Hepatic stellate cell (primary cell): ENCODE data around the gene TEKT5.

ENCODE experiments used
- DNase-seq: peaks from one replicate; pipeline ENCODE4 v3.0.0; 2011; ENCODE audit warnings: low spot score

TEKT5 gene

DNA sequence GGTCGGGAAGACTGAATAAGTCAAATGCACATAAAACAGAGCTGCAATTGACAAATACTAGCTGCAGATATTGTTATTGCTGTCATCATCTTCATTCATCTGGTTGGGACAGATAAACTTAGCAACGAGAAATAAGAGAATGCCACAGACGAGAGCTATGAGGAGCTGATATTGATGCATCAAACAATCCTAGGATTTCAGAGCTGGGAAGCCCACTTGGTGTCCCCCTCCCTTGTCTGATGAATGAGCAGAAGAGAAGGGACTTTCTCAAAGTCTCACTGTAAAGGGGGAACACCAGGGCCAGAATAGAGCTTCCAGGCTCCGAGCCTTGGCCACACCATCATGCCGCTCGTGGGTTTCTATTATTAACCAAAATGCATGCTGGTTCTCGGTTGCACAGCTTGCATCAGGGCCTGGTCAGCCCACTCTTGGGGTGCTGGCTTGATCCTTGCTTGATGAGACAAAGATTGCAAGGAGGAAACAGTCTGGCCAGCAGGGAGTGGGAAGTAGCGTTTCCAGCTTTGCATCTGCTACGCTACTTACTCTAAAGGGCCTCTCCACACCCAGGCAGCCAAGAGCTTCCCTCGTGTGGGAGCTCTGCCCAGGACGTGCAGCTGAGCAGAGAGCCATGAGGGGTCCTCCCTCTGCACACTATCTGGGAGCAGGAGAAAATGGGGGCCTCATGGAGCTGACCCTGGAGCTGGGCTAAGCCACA, 85.9 kb downstream of the TEKT5 start:
- no peak for DNase-seq

DNA sequence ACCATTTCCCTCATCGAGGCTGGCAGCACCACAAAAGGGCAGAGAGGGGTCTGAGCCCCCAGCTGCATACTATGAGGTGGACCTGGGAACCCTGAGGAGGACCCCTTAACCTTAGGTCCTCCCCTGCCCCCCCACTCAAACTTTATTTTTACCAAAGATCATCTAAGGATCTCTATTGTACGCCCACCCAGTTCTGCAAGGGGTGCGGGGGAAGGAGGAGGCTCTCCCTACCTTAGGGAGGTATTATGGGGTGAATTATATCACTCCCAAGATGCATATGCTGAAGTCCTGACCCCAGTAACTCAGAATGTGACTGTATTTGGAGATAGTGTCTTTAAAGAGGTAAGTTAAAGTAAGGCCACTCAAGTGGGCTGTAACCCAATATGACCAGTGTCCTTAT, 87.6 kb downstream of the TEKT5 start:
- no peak for DNase-seq

DNA sequence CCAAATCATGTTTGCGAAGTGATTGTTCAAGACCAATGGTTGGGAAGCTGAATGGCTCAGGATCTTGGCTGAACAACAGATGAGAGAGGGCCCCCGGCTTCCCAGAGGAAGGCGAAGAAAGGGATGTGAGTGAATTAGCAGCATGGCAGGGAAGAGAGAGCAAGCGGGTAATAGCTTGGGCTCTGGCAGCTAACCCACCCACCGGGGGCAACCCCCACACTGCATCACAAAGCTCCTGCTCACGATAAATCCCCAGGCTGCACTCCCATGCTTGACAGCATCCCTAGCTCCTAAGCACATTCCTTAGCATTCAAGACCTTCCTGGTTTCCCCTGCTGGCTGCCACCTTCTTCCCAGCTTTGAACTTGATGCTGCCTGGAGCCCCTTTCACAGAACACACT, 88.1 kb downstream of the TEKT5 start:
- no peak for DNase-seq

DNA sequence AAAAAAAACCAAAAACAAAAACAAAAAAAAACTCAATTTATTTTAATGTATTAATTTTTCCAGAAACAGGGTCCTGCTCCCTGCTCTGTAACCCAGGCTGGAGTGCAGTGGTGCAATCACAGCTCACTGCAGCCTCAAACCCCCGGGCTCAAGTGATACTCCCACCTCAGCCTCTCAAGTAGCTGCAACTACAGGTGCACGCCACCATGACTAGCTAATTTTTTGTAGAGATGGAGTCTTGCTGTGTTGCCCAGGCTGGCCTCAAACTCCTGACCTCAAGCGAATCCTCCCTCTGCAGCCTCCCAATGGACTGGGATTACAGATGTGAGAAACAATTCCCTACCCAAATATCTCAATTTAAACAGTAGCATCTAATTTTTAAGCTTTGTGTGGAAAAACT, 89.1 kb downstream of the TEKT5 start:
- DNase-seq = no peak

DNA sequence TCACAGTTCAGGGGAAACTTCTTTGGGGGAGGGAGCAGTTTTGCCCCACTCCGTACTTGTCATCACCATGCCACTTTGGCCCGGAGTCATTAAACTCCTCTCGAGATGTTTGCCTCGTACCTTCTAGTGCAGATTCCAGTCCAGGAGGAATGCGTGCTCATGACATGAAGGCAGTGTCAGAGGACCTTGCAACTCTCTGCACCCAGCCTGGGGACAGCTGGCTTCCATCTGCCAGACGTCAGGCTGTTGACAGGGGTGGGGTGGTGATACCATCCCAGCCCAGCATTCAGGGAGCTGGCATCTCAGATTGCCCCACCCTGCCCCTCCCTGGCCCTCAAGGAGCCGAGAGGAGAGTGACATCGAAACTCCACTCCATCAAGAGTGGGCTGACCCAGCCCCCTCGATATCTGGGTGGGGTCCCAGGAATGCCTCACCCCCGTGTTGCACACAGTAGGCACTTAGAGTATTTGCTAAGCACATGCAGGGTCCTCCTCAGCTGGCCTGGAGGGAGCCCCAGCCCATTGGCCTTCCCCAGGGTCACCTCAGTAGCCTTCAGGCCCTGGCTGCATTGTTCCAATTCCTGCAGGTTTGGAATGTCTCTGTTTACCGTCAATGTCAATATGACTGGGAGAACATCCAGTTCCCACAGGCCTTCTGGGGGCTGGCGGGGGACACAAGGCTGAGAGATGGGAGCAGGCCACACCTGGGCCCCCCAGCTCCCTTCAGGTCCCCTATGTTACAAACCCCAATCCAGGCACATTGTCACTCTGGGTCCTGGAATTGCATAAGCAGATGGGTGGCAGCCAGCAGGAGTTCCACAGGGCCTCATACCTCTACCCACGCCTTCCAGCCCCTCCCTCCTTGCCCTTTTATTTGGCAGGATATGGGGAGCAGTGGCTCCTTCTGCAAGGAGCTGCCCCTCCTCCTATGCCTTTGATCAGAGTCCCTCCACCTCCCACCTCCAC, 93.0 kb downstream of the TEKT5 start:
- DNase-seq = no peak

DNA sequence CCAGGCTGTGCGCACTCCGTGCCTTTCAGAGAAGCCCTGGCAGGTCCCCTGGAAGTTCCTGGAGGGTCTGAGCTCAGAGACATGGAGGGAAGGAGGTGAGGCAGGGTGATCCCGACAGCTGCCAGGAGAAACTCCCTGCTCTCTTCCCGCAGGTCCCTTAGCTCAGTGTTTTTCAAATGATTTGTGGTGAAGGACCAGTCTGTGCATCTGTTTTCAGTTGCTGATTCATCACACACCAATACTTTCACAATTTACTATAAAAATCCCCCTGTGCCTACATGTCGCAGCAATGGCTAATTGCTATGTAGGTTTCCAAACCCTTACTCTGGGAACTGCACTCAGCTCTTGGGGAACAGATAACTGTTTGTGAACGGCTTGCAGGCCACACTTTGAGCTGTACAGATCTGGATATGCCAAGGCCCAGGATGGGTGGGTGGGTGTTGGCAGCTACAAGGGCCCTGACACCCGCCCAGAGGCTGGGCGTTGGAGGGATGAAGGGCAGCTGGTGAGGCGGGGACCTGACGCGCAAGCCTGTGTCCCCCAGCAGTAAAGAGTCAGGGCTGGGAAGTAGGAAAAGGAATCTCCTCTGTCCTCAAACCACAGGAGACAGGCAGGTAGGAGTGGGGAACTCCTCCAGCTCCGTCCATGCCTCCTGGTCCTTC, 93.8 kb downstream of the TEKT5 start:
- no peak for DNase-seq

DNA sequence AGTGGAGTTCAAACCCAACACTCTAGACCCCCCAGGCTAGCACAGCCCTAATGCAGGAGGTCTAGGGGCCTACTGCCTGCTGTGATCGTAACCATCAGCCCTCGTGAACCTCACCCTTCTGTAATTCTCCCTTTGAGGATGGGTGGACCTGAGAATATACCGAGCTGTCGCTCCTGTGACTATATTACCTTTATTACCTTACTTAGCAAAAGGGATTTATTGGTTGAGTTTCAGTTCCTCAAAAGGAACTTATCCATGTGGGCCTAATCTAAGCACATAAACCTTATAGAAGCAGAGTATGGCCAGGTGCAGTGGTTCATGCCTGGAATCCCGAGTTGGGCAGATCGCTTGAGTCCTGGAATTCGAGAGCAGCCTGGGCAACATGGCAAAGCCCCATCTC, 95.1 kb downstream of the TEKT5 start:
- no peak for DNase-seq

DNA sequence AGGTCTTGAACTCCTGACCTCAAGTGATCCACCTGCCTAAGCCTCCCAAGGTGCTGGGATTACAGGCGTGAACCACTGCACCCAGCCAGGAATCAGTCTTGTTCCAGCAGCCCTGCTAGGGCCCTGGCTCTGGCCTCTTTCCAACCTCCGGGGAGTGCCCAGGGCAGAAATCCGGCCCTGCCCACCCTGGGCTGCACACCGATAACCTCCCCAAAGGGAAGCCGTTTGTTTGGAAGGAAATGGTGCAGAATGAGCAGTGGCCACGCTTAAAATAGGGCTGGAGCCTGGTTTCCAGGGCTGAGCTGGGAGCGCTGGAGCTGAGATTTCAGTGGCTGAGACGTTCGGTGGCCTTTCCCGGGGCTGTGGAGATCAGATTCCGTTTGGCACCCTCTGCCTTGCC, 96.6 kb downstream of the TEKT5 start:
- no peak for DNase-seq

DNA sequence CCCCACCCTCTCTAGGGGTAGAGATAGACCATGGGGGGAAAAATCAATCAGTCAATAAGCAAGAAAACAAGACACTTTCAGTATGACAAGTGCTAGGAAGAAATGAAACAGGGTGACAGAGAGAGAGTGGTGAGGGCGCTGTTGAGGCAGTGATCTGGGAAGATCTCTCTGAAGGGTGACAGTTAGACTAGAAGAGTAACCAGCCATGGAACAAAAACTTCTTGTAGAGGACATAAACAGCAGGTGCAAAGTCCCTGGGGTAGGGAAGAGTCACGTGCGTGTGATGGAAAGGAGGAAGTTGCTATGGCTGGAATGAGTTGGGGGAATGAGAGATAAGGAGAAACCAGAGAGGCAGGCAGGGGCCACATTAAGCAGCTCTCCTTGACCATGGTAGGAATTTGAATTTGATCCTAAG, 97.5 kb downstream of the TEKT5 start:
- DNase-seq = no peak

DNA sequence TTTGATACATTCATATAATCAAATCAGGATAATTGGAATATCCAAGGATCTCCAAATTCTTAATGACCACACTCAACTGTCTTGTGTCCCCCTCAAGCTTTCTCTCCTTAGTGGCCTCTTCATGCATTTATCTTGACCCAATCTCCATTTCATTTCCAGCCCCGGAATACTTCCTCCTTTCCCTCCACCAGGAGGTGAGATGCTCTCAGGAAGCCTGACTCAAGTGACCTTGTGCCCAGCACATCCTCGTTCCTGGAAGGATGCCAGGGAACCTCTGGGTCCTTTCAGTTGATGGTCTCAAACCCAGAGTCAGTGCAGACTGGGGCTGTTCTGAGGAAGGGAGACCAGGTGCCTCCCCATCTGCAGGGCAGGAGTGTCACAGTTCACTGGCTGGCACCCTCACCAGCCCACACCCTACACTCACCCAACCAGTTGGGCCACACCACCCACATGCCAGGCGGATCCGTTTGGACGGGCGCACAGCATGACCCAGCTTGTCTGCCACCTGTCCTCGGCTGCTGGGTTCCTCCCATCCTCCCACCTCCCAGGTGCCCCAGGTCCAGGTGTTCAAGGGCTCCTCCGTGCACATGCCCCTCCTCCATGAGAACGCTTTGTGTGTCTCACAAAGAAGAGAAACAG, 100.3 kb downstream of the TEKT5 start:
- no peak for DNase-seq

DNA sequence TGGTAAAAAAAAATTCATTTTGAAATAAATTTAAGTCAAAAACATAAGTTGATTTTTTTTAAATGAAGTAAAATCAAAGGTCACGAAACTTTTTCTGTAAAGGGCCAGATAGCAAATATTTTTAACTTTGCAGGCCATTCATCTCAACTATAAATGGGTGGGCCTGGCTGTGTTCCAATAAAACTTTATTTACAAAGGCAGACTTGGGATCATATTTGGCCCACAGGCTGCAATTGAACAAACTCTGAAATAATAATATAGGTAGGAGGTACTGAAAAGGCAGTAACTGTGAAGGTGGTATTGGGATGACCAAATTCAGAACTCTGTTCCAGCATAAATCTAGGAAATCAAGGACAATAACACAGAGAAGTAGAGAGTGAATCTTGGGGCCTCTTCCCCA, 102.1 kb downstream of the TEKT5 start:
- no peak for DNase-seq

DNA sequence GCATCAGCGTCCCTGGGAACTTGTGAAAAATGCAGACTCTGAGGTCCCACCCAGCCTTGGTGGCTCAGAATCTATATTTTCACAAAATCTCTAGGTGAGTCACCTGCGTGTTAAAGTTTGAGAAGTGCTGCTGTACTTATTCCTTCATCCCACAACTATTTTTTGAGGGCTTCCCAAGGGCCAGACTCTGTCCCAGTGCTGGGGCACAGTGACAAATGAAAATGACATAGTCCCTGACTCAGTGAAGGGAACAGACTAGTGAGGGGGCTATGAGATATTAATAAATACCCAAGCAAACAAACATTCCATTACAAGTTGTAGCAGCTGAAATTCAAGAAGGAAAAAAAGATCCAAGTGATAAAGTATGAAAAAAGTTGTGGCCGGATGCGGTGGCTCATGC, 104.4 kb downstream of the TEKT5 start:
- no peak for DNase-seq

DNA sequence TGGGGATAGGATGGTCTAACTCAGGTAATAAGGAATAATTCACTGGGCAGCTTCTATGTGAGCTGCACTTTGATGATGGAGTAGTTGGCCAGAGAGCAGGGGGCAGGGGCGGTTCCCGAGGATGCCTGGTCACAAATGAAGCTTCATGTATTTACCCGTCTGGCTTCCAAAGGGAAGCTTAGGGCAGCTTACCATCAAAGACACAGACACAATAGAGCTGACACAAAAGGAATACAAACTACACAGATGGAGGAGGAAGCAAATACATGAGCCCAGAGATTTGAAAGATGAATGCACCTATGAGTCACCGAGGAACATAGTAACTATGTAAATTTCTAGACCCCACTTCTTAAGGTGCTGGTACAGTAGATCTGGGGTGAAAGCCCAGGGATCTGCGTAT, 105.6 kb downstream of the TEKT5 start:
- DNase-seq = no peak

DNA sequence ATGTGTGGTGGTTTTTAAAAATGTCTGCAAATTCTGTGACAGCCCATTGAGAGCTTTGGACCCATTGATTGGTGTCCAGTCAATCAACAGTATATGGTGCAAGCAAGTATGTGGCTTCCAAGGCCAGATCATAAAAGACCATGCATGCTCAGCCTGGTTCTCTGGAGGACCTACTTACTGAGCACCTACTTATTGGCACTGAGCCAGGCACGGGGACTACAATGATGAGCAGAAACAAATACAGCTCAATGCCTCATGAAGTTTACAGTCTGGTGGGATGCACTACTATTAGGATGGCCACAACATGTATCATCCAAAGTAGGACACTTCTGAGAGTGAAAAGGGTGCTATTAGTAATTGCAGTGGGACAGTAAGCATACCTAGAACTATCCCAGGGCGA, 107.1 kb downstream of the TEKT5 start:
- no peak for DNase-seq

DNA sequence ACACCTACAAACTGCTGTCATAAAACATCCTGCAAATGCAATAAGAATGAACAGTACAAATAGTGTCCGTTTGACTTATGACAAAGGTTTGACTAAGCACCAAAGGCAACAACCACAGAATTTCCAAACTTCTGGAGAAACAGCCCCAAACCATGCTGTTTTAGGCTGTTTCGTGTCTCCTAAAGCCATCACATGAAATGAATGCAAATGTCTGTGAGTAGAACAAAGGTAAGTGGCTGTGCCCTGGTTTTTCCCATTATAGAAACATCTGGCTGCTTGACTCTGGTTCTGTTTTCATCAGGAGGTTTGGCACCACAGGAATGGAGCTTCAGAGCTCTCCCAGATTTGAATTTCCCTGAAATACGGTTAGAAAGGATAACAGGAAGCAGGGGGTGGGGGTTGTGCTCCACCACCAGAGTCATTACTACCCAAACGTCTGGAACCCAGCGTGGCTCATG, 109.7 kb downstream of the TEKT5 start:
- DNase-seq = peak; percentile 54

DNA sequence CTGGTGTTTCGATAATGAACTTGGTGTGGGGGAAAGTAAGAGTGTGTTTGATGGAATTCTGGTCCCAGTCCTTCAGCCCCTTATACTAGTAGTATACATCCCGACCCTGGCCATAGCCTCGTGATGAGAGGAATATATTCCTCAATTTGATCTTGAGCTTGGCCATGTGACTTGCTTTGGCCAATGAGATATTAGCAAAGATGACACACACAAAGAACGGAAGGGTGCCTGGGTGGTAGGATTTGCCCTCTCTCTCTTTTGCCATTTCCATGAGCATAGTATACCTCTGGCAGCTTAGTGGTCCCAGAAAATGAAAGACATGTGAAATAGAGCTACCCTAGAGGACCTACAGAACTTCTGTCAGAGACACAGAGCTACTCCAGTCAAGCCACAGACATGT, 111.5 kb downstream of the TEKT5 start:
- DNase-seq = no peak

DNA sequence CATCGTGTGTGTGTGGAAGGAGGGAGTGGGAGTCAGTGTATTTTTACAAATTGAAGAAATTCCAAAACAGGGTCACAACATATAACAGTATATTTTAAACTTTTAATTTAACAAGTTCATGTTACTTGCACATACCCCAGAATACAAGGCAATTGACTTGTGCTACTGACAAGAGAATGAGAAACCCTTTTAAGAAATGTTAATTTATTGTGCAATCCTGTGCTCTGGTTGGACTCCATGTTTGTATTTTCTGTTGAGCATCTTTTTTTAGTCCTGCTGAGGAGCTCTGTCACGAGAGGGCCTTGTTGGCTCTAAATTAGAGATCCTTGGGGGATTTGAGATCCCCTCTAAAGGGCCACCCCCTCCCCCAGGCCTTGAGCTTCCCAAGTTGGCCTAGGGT, 113.2 kb downstream of the TEKT5 start:
- DNase-seq = no peak

DNA sequence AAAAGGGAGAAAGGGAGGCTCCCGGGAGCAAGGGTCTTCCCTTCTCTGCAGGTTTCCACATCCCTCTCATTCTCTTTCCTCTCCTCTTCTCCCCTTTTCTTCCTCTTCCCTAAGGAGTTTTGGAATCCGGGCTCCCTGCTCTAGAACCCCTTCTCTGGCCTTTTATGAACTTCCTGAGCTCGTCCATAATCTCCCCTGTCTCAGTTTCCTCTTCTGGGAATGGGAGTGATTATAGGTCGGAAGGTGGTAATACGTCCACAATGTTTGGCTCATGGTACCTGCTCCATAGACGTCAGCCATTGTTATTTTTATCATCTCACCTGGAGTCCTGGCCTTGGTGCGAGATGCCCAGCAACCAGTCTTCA, 113.9 kb downstream of the TEKT5 start:
- no peak for DNase-seq

DNA sequence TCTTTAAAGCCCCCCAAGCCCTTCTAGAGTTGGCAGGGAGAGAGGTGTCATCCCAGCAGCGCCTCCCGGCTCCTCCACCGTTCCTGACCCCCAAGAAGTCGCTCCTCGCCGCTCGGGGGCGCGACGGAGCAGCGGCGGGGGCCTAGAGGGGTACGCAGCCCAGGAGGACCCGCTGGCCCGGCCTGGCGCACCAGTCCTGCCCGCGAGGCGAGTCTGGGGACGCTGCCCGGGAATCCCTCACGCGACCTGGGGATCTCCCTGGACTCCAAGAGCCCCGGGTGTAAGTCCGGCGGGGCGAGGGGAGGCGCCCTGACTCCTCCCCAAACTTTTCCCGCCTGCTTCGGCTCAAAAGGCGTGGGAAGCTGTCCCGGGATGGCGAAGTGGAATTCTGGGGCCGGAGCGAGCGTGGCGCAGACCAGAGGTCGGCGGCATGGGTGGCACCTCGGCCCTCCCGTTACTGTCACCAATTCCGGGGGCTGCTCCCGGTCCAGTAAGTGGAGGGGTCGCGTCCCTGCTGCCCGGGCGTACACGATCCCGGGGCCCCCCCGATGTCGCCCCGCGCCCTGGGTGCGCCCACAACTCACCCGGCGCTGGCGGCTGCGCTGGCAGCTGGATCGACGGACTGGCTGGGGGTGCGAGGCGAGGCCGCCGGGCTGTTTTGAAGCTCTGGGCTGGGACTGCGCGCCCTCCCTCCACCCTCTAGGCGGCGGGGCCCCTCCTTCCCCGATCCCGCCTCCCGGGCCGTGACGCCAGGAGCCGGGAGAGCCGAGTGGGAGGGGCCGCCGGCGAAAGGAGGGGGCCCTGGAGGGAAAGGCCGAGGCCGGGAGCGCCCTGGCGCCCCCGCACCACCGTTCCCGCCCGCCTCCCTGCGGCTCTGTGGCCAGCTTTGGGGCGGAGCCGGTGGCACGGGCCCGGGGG, 114.5 kb downstream of the TEKT5 start, which contains the start of gene EMP2:
Gene EMP2 (minus strand): TSS at position 634 of the 918 bp plus-strand sequence. CDS start 32,981 bp downstream, outside the sequence.
- DNase-seq = peak; percentile 91

DNA sequence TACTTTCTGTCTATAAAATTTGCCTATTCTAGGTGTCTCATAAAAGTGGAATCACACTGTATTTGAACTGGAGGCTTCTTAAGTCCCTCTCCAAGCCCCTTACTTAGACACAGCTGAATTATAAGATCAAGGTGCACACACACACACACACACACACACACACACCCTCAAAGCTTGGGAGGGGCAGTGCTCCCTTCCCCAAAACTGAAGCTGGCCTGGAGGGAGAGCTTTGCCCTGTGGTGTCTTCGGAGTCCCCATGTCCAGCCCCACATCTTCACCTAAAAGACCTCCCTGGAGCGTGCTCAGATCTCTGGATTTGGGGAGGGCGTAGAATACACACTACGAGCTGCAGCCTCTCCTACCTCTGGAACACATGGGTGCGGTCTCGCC, 115.2 kb downstream of the TEKT5 start:
- no peak for DNase-seq
